GM12865 (cell line): ENCODE measurements around the gene AMIGO1.

ENCODE experiments used
- DNase-seq: peaks from one replicate; pipeline ENCODE4 v3.0.0; 2010; ENCODE audit warnings: low read depth
- H3K4me3 ChIP-seq: 2 replicates; pipeline ENCODE4 v1.5.1; 2011; ENCODE audit warnings: mild to moderate bottlenecking, low read depth, low read length, control low read depth
- CTCF ChIP-seq: IDR thresholded peaks from 2 replicates; pipeline ENCODE4 v1.5.1; 2011; ENCODE audit warnings: low read length, control low read depth, low read depth, inconsistent platforms; ENCODE audit not compliant: insufficient read depth; ENCODE audit errors: missing control alignments

Gene AMIGO1

GRCh38 chr1:109531826-109532364 is 22.4 kb upstream of the AMIGO1 start:
- TF ChIP-seq CTCF, result no peak
- DNase-seq, result no peak
- no peak overlapping the region for H3K4me3 ChIP-seq

- no peak overlapping the region for H3K4me3 ChIP-seq
- DNase-seq, result no peak
- TF ChIP-seq CTCF, result no peak
These were observed 21.9 kb upstream of the AMIGO1 start for GRCh38 chr1:109531380-109531779.

GRCh38 chr1:109530457-109531087 is 21.0 kb upstream of the AMIGO1 start:
- no peak for TF ChIP-seq CTCF
- H3K4me3 ChIP-seq, result no peak overlapping the region
- no peak for DNase-seq

GRCh38 chr1:109529881-109530456 is 20.4 kb upstream of the AMIGO1 start:
- no peak overlapping the region for H3K4me3 ChIP-seq
- no peak for TF ChIP-seq CTCF
- DNase-seq, result no peak

GRCh38 chr1:109528712-109529111 is 19.2 kb upstream of the AMIGO1 start:
- no peak for DNase-seq
- no peak overlapping the region for H3K4me3 ChIP-seq
- no peak for TF ChIP-seq CTCF

- H3K4me3 ChIP-seq, result no peak overlapping the region
- no peak for DNase-seq
- TF ChIP-seq CTCF, result no peak
These were observed 18.5 kb upstream of the AMIGO1 start for GRCh38 chr1:109527846-109528695.
